SW480 (cell line): ENCODE results near the gene SMIM33.
"Not testable (repeated sequence)": the region's sequence is repeated elsewhere in the genome, so short reads cannot be mapped to it uniquely, and the experiment has no call there.

Source experiments
- DNase-seq: peaks from one replicate; pipeline ENCODE4 v3.0.0-alpha.2; 2016; ENCODE audit warnings: low spot score

SMIM33 gene

DNA sequence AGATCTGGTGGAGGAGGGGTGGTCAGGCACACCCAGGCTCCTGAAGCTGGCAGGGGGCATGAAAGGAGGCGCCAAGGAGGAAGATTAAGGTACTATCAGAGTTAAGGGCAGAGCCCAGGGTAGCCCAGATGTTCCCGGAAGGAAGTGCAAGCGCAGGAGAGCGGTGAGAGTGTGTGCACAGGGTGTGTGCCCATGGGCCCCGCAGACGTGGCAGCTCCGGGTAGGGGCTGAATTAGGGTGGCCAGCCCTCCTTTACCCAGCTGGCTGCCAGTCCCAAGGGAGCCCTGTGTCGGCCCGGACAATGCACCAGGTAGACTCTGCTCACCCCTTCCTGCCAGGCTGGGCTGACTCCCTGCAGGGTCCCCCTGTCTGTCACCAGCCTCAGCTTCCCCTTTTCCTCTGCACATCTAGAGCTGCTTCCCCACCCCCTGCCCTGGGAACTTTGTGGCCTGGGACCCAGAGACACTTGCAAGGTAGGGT, at the start of gene SMIM33:
TSS of gene SMIM33 (plus strand) at position 184 of the 480 bp plus-strand sequence. CDS start at position 302, 118 bp downstream.
- DNase-seq = no peak

DNA sequence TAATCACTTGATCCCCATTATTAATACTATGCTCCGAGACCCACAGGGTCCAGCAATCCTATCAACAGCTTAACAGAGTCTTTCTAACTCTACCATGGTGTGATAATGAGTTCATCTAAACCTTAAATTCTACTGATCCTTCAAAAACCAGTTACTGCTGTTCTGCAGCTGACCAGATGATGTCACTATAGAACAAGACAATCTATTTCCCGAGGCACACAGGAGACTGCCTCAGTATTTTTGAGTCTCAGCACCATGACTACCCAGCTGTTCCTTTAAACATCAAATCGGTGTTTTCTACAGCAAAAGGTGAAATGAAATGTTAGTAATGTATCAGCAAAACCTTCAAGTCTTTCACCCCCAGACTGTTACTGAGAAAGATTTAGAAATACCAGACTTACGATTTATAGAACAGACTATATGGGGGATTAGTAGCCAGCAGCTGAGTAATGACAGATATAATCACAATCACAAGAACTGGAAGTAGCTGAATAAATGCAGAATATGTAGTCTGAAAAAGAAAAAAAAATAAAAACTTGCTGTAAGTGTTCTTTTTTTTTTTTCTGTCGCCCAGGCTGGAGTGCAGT, 48.4 kb upstream of the SMIM33 start:
- peak; percentile 74 for DNase-seq

DNA sequence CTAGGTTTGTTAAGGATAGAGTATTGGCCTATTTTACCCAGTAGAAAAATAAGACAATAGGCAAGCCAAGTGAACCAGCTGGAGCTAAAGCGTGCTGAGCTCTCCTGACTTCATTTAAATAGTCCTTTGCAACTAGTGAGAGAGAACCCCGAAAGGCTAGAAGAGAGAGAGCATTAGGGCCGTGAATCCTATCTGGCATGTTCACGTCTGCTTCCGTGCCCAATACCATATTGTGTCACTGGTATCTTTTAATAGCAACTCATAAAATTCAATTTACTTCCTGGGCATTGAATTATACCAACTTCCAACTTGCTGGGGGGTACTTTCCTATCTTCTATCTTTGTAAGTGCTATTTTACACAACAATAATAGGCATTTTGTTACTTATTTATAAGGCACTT, 45.3 kb upstream of the SMIM33 start:
- DNase-seq = no peak

DNA sequence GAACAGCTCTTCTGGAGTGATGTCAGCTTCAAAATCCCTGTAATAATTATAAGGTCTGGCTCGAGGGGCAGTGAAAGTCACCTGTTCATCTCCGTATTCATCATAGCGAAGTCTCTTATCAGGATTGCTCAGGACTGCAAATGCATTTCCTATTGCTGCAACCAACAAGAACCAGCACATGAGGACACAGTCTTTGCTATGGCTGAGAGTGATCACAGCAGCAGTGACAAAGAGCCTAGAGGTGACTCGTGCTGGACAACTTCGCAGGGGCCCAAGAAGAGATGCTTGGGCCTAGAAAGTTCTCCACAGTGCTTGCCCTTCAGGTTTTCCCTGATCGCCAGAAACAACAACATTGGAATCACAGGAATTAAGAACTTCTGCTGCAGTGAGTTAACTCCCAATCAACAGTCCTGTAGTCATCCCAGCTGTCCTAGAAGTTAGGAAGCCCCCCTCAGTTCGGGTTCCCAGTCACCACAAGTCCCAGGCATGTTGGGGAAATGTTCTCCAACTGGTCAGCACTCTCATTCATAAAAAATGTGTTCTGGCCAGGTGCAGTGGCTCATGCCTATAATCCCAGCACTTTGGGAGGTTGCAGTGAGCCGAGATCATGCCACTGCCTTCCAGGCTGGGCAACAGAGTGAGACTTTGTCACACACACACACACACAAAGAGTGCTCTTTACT, 44.5 kb upstream of the SMIM33 start:
- no peak for DNase-seq

DNA sequence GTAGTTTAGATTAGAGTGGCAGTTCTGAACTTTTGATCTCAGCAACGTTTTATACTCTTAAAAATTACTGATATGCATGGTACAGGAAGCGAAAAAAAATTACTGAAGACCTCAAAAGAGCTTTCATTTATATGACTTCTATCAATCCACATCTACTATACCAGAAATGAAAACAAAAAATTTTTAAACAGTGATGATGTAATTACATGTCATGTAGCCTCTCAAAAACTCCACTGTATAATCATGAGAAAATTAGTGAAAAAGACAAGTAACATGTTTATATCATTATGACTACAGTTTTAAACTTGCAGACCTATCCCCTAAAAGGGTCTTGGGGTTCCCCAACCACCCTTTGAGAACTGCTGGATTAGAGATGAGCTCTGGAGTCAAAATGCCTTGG, 40.8 kb upstream of the SMIM33 start:
- no peak for DNase-seq

DNA sequence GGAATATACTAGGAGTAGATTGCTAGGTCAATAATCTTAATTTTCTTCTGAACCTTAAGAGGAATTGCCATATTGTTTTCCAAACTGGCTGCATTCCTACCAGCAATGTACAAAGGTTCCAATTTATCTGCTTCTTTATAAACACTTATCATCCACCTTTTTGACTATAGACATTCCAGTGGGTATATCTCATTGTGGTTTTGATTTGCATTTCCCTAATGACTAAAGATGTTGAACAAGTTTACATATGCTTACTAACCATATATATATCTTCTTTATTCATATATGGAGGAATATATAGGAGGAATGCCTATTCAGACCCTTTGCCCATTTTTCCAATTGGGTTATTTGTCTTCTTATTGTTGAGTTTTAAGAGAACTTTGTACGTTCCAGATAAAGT, 39.1 kb upstream of the SMIM33 start:
- DNase-seq = no peak

DNA sequence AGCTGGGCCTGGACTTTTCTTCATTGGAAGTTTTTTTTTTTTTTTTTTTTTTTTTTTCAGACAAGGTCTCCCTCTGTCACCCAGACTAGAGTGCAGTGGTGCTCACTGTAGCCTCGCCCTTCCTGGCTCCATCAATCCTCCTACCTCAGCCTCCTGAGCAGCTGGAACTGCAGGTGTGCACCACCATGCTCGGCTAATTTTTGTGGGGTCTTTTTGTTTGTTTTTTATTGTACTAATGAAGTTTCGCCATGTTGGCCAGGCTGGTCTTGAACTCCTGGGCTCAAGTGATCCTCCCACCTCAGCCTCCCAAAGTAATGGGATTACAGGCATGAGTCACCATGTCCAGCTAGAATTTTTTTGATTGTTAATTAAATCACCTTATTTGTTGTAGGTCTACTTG, 35.1 kb upstream of the SMIM33 start:
- no peak for DNase-seq

DNA sequence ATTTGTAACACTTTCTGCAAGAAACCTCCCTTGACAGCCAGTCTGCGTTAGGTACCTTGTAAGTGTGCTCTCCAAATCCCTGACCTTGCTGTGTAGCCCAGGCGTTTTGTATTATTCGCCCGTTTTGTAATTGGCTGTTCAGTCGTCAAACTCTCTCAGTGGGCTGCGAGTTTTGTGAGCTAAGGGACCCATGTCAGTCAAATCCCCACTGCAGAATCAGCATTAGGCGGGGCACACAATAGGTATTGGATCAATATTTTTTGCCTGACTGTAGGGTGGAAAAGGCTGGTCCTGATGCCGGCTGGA, 32.1 kb upstream of the SMIM33 start:
- DNase-seq = no peak

DNA sequence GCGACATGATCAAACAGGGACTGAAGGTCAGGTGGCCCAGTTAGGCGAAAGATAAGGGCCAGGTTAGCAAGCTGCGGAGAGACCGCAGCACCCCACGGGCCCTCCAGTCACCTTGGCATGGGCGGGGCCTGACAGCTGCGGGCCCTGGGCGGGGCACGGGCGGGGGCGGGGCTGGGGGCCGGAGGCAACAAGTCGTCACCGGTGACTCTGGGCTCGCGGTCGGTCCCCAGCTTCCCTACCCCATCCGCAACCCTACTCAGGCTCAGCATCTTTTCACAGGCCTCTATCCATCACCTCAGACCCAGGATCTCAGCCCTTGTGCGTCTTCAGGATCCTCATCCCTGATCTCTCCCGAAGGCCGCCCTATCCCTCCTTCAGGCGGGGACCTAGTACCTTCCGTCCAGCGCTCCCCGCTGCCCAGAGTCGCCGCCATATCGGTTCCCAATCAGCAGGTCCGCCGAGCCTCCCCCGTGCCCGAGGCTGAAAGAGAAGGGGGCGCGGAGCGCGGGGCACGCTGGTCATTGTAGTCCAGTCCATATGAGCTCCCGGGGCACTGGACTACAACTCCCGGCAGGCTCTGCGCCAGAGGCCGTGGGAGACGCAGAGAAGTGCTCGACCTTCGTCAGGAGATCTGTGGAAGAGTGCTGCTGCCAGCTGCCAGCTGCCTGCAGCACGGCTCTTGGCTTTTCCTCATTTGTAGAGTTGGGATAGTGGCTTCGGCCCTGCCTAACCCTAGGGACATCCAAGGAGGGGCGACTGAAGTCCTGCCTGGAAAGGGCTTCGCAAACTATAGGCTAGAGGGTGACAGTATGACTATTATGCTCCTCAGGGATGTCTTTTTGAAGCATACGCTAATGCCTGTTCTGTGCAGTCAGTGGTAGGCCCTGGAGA, 31.5 kb upstream of the SMIM33 start, which contains the start of gene DNAJC18:
TSS of gene DNAJC18 (minus strand) at position 513 of the 891 bp plus-strand sequence. CDS start at position 433, 80 bp downstream.
- DNase-seq = peak; percentile 92

DNA sequence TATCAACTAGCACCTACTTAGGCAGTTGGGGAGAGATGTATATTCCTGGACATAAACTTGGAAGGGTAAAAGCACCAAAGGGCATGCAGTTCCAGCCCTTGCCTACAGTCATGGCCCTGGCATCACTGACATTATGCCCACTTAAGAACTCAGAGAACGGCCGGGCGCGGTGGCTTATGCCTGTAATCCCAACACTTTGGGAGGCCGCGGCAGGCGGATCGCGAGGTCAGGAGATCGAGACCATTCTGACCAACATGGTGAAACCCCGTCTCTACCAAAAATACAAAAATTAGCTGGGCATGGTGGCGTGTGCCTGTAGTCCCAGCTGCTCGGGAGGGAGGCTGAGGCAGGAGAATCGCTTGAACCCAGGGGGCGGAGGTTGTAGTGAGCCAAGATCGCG, 30.4 kb upstream of the SMIM33 start:
- DNase-seq = not testable (repeated sequence)

DNA sequence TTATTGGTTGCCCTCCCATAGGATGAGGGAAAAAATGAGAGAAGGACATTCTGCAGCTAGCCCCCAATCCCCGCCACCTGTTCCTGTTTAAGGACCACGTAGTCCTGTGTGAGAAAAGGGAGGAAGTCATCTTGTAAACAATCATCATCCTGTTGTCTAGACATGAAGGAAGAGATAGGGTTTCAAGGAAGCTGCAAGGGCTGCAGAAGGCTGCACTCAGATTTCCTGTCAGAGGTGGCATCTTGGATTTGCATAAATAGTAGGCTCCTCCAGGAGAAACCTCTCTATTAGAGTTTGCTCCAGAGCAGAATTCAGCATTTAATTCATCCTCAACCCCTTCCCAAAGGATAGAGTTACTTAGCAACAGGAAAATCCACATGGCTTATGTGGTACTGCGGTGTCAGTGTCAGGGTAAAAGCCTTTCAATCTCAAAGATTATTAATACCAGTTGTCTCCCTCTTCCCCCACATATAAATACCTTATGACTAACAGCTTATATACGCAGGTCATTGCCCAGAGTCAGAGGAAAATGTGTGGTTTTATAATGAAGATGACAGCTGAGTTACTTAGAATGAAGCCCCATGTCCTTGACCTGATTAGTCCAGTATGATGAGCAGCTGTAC, 26.9 kb upstream of the SMIM33 start:
- DNase-seq = peak; percentile 43

DNA sequence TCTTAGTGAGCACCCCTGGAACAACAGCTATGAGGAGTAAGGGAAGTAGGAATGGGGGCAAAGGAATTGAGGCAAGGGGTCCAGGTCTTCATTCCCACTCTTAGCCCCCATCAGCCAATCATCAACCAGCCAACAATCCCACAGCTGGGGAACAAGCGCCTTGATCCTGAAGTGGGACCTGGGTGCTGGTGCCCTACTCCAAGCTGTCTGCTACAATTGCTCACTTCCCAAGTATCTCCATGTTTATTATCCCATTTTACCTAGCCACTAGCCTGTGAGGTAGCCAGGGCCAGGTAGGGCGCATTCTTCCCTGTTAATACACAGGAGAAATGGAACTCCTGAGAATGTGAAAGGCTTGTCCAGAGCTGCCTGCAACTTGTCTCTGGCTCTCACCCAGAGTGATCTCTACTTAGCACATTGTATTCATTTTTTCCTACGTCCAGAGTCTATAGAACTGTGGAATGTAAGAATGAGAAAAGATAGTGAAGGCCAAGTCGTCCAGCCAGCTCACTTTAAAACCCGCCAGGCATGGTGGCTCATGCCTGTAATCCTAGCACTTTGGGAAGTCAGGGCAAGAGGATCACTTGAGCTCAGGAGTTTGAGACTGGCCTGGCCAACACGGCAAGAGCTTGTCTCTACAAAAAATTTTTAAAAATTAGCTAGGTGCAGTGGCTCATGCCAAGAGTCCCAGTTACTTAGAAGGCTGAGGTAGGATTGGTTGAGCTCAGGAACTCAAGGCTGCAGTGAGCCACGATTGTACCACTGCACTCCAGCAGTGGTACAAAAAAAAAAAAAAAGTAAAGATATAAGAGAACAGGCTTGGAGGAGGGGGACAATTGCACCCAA, 25.3 kb upstream of the SMIM33 start:
- no peak for DNase-seq

DNA sequence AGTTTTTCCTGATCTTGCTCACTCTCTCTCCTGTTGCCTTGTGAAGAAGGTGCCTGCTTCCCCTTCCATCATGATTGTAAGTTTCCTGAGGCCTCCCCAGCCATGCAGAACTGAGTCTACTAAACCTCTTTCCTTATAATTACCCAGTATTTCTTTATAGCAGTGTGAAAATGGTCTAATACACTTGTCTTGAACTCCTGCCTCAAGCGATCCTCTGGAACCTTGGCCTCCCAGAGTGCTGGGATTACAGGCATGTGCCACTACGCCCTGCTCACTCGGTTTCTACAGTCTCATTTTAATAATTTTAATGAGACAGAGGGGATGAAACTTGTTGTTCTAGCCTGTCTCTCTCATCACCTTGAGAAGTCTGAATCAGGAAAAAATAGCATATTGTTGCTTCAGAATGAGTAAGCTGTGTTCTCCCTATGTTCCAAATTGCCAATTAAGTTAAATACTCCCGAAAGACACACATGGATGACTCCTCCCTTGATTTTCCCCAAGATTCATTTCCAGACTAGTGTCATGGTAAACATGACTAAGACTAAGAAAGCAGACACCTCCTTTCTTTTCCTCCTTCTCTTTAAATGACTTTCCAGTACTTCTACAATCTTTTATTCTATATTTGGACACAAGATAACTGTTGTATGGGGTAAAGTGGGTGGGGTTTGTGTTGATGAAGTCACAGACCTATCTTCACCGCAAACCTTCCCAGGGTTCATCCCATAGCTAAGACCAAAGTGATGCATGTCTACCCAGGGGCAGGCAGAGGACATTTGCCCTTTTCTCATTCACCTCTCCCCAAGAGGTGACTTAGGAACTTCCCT, 23.6 kb upstream of the SMIM33 start:
- DNase-seq = no peak

DNA sequence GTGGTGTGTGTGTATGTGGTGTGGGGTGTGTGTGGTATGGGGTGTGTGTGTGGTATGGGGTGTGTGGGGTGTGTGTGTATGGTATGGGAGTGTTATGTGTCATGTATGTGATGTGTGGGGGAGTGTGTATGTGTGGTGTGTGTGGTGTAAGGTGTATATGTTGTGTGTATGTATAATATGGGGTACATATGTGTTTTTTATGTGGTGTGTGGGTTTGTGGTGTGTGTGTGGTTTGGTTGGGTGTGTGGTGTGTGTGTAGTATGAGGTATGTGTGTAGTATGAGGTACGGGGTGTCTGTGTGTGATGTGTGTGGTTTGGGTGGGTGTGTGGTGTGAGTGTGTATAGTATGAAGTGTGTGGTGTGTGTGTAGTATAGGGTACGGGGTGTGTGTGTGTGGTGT, 19.6 kb upstream of the SMIM33 start:
- no peak for DNase-seq

DNA sequence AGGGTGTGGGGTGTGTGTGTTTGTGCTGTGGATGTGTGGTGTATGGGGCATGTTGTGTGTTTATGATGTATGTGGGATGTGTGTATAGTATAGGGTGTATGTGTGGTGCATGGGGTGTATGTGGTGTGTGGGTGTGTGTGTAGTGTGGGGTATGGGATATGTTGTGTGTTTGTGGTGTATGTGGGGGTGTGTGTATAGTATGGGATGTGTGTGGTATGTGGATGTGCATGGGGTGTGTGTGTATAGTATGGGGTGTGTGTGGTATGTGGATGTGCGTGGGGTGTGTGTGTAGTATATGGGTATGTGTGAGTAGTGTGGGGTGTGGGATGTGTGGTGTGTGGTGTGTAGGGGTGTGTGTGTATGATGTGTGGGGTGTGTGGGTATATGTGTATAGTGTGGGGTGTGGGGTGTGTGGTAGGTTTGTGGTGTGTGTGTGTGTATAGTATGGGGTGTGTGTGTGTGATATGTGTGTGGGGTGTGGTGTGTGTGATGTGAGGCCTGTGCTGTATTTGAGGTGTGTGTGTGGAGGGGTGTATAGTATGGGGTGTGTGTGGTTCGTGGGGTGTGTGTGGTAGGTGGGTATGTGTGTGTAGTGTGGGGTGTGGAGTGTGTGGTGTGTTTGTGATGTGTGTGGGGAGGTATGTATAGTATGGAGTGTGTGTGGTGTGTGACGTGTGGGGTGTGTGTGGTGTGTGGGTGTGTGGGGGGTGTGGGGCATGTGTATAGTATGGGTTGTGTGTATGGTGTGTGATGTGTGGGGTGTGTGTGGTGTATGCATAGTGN, 18.7 kb upstream of the SMIM33 start:
- DNase-seq = no peak

DNA sequence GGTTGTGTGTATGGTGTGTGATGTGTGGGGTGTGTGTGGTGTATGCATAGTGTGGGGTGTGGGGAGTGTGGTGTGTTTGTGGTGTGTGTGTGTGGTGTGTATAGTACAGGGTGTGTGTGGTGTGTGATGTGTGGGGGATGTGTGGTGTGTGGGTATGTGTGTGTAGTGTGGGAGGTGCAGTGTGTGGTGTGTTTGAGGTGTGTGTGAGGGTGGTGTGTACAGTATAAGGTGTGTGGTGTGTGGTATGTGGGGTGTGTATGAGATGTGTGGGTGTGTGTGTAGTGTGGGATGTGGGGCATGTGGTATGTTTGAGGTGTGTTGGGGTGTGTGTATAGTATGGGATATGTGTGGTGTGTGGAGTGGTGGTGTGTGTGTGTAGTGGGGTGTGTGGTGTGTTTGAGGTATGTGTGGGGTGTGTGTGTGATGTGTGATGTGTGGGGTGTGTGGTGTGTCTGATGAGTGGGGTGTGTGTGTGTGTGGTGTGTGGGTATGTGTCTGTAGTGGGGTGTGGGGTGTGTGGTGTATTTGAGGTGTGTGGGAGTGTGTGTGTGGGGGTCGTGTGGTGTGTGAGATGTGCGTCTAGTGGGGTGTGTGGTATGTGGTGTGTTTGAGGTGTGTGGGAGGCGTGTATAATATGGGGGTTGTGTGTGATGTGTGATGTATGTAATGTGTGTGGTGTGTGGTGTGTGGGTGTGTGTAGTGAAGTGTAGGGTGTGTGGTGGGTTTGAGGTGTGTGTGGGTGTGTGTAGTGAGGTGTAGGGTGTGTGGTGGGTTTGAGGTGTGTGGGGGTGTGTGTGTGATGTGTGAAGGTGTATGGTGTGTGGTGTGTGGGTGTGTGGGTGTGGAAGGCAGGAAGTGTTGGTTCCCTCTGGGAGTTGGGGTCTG, 16.9 kb upstream of the SMIM33 start:
- DNase-seq = no peak

DNA sequence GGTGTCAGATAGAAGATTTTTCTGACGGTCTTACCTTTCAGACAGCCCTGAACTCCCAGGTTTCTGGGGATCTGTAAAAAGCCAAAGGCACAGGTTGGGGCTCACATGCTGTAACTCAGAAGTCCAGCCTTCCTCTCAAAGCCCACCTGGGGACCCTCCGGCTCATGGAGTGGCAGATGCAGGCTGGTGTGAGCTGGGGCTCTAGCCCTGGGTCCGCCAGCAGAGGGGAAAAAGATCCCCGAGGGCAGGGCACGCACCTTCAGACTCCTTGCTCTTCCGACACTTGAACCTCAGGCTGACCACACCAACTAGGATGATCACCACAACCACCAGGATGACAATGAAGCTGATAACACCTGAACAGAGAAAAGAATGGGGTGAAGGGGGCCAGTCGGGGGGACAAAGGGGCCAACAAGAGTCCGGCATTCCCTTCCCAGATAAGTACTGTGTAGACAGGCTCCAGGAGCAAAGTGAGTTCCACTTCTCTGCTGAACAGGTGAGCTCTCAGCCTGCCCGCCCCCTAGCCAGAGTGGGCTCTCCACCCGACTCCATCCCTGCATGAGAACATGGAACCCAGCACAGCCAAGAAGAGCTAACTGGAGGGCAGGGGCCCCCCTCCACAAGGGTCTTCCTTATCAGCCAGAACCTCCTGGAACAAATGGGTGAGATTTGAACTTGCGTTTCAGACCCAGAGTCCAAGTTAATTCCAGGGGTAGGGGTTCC, 16.1 kb upstream of the SMIM33 start:
- DNase-seq = no peak

DNA sequence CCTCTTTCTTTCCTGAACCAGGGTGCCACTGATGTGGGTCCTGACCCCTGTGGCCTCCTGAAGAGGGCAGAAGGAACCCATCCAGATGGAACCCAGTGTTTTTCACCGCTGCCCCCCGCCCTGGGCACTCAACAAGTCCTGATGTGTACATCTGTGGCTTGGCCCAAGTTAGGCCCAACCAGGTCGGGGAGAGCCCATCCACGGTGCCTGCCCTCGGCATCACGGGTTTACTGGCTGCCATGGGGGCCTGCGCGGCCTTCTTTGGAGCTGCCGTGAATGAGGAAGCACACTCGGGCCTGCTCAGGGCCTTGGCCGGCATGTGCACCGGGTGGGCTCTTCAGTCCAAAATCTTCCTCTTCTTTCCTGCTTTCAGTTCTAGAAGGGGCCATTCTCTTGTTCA, 14.0 kb upstream of the SMIM33 start:
- DNase-seq = no peak
